ENCODE data around the gene KNG1.

The KNG1 gene

GRCh38 chr3:186779204-186779603 lies 62.0 kb downstream of the KNG1 start:
- no peak for DNase-seq

- no peak for DNase-seq
Measured at GRCh38 chr3:186782542-186783057, 65.4 kb downstream of the KNG1 start.

- DNase-seq = peak; percentile 85
Measured at GRCh38 chr3:186783058-186783730, 66.0 kb downstream of the KNG1 start, which contains the start of gene EIF4A2. EIF4A2 (plus strand) TSS chr3:186783577; CDS start chr3:186783611, 34 bp downstream.

DNA sequence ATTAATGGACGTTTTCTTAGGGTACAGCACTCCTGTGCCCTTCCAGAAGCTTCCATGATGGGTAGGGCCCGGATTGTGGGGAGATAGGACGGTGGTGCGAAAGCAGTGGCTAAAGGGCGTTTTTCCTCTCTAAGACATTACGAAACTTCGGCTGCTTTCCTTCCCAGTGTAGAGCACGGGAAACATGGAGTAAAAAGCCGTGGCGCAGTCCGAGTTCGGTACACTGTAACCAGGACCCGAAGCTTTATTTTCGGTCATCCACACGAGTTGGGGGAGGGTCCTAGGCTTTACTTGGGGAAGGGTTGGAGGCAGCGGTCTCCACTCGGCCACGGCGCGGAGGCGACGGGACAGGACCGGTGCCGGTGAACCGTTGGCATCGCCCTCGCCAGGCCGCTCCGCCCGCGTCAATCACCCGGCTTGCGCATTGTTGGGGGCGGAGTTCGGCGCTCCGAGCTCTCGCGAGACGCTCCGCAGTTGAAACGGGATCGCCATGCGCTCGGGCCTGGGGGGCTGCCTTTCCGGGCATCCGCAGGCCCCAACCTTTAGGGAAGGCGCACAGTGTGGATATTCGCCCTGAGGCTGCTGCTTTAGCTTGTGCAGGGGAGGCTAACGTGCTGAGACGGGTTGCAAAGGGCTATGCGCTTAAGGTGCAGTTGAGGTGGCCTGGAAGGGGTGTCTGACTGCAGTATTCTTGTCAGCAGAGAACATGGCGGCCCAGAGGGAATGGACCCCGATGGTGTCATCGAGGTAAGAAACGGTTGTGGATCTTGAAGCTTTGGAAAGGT lies 66.8 kb downstream of the KNG1 start:
- peak; percentile 67 for DNase-seq

DNA sequence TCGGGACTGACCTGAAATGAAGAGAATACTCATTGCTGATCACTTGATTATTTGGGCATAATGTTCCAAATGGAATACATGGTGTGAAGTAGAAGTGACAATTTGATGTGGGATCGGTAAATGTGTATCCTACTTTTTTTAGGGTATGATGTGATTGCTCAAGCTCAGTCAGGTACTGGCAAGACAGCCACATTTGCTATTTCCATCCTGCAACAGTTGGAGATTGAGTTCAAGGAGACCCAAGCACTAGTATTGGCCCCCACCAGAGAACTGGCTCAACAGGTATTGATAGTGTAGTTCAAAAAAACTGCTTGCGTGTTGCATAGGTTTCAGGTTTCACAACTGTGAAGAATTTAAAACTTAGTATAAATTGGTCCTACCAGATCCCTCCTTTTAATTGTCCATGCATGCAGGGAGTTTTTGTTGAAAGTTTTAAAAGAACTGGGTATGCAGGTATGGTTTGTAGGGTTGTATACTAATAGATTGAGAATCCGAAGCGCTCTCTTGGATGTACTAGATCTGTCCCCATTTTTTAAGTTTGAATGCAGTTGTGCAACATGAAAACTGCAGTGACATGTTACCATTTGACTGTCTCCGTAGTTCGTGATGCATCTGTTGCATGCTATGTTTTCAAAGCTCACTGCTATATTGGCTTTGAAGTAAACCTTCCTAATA lies 67.8 kb downstream of the KNG1 start:
- no peak for DNase-seq

DNA sequence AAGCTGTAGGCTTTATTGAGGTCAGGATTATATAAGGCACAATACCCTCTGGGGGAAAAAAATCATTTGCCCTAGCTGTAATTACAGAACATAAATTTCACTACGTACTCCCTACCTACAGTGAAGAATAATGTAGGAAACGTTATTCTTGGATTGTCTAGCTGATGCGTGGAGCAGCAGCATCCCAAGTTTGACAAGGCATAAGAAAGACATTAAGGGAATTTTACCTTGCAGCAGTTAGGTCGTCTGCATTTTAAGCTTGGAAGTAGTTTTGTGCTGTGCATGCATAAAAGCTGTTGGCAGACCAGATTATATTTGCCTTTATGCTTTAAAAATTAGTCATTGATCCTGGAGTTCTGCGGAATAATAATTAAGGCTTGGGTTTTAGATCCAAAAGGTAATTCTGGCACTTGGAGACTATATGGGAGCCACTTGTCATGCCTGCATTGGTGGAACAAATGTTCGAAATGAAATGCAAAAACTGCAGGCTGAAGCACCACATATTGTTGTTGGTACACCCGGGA lies 68.4 kb downstream of the KNG1 start:
- DNase-seq = no peak

DNA sequence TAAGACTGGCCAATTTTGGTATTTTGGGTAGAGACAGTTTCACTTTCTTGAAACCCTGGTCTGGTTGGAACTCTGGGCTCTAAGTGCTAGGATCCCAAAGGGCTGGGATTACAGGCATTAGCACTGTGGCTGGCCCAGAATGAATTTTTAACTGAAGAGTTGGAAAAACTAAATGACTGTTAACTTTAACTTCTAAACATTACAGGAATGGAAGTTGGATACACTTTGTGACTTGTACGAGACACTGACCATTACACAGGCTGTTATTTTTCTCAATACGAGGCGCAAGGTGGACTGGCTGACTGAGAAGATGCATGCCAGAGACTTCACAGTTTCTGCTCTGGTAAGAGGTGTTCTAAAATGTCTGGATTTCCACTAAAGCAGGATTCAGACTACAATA lies 69.8 kb downstream of the KNG1 start:
- no peak for DNase-seq

GRCh38 chr3:186787642-186788481 lies 70.7 kb downstream of the KNG1 start:
- DNase-seq = no peak

- no peak for DNase-seq
Measured at GRCh38 chr3:186788482-186789370, 71.6 kb downstream of the KNG1 start.

DNA sequence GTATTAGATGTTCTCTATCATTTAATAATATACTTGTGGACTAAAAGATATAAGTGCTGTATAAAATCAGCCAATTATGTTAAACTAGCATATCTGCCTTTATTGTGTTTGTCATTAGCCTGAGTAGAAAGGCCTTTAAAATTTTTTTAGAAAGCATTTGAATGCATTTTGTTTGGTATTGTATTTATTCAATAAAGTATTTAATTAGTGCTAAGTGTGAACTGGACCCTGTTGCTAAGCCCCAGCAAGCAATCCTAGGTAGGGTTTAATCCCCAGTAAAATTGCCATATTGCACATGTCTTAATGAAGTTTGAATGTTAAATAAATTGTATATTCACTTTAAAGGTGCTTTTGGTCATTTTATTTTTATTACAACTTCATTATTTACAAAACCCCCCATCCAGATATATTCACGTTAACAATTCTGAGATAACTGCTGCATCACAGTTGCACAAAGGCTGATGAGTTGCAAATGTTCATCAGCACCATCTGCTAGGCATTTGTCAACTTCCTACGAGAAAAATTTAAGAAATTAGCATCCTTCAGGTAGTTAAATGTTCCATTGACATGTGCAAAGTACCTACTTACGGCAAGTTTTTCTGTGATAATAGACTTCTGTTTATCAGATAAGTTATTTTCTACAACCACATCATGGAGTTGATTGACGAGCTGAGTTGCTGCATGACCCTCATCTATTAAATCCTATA lies 72.5 kb downstream of the KNG1 start:
- no peak for DNase-seq

DNA sequence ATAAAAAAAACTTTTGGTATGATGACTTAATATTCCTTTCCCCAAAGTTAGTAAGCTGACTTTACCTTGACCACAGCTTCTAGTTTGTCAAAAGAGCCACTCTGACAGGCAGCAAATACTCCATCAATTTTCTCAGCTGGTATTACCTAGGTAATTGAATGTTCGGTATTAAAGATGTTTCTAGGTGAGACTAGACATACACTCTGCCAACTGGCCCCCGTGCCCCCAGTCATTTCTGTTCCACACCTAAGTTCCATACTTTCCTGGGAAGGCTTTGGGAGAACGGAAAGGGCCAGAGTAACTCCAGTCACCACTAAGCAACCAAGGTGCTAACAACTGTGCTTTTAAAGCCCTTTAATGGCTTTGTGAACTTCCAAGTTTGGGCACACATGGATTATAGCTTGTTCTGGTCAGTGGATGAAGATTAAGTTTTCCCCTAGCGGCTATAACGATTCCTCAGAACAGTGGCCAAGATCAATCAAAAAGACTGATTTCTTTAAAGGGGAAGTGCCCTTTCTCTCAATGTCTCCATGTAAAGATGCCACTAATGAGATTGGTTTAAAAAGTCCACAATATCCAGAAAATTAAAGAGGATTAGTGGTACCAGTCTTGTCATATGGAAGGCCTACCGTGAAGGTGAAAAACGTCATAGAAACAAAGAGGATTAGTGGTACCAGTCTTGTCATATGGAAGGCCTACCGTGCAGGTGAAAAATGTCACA lies 73.3 kb downstream of the KNG1 start:
- peak; percentile 57 for DNase-seq

Measured in OCI-M1 (cell line).